Upper lobe of left lung (tissue), 6 donors: ENCODE data around the gene RALGDS. TPM values are rescaled to one million over a fixed set of nuclear protein-coding genes. Genes with fewer than 3 reads are reported as not detected.

ENCODE experiments used
- ATAC-seq, 2 donors: fragments of 200-7000 bp; cut with Tn5 transposase; one replicate each; pipeline ENCODE4 v1.9.1; 2022; ENCODE audit warnings: mild to moderate bottlenecking in 2 of 2, moderate library complexity in 2 of 2; ENCODE audit not compliant: low FRiP score in 2 of 2
- DNase-seq, 2 donors: peaks; one replicate each; pipeline ENCODE4 v3.0.0-alpha.2; 2019 to 2020
- H3K27ac ChIP-seq, 4 donors: fragments of 200-600 bp; sonication (generic); one replicate each; pipeline ENCODE4 v1.5.1; 2016 to 2019
- H3K27me3 ChIP-seq, 4 donors: fragments of 200-600 bp; sonication (generic); one replicate each; pipeline ENCODE4 v1.5.1; 2017 to 2019
- H3K36me3 ChIP-seq, 4 donors: fragments of 200-600 bp; sonication (generic); one replicate each; pipeline ENCODE4 v1.5.1; 2016 to 2019
- H3K4me1 ChIP-seq, 4 donors: fragments of 200-600 bp; sonication (generic); one replicate each; pipeline ENCODE4 v1.5.1; 2018 to 2019
- H3K4me3 ChIP-seq, 4 donors: fragments of 200-600 bp; sonication (generic); one replicate each; pipeline ENCODE4 v1.5.1; 2017 to 2019; ENCODE audit warnings: mild to moderate bottlenecking in 2 of 4, moderate library complexity in 1 of 4
- H3K9me3 ChIP-seq, 4 donors: fragments of 200-600 bp; sonication (generic); one replicate each; pipeline ENCODE4 v1.5.1; 2018 to 2019
- CTCF ChIP-seq, 6 experiments: fragments of 450-650 bp in 4 of 6; fragments of 200-600 bp in 2 of 6; sonication (generic) in 2 of 6; IDR thresholded peaks; one replicate each; pipeline ENCODE4 v1.5.1; 2016 to 2019; ENCODE audit warnings: antibody characterized with exemption in 6 of 6
- EP300 ChIP-seq, 4 donors: sonication (generic); formaldehyde crosslinking; IDR thresholded peaks; one replicate each; pipeline ENCODE4 v1.5.1; 2017; ENCODE audit warnings: antibody characterized with exemption in 4 of 4, control low read depth in 2 of 4
- POLR2A ChIP-seq, 4 donors: fragments of 450-650 bp; IDR thresholded peaks; one replicate each; pipeline ENCODE4 v1.5.1; 2016 to 2017; ENCODE audit warnings: antibody characterized with exemption in 4 of 4, mild to moderate bottlenecking in 2 of 4
- POLR2AphosphoS5 ChIP-seq, 2 donors: sonication (generic); formaldehyde crosslinking; IDR thresholded peaks; one replicate each; pipeline ENCODE4 v1.5.1; 2017; ENCODE audit warnings: antibody characterized with exemption in 2 of 2
- WGBS, 2 donors: methylation state at CpG; one replicate each; pipeline ENCODE4 v1.1.5; 2017 to 2018; 5-methylcytosine and 5-hydroxymethylcytosine counted together
- total RNA-seq, 6 donors: library from RNA; depleted of rRNA in 4 of 6; stranded (reverse); fragments of >200 nt in 4 of 6; gene quantifications; one replicate each; pipeline versions ENCODE4 v1.1.0 to v1.2.1, GENCODE V29; 2016 to 2021
- donor health status: DM: no; HTN: no; CAD: no; lungs with moderate emphysema.
- donor health status: DM: no; HTN: yes; CAD: no; lungs with severe emphysema.

RALGDS gene
- total RNA-seq, 6 donors from 2014 or later = 57.1 to 117 (median 88.9) TPM

- H3K27ac ChIP-seq = peak overlapping the region; percentile 86 to 97 (median 92)
- peak; percentile 59 to 97 for DNase-seq
Measured at GRCh38 chr9:133133681-133134387, 12.8 kb upstream of the RALGDS start.

GRCh38 chr9:133132174-133132573, 11.1 kb upstream of the RALGDS start:
- TF ChIP-seq EP300 (IDR thresholded peaks at IDR 0.05) (no peak), CTCF (IDR thresholded peaks at IDR 0.05) (no peak), POLR2A (IDR thresholded peaks at IDR 0.05) (no peak), POLR2AphosphoS5 (IDR thresholded peaks at IDR 0.05) (no peak)
- ATAC-seq (no peak), DNase-seq (no peak)
- 91 to 98% methylated on average over 11 to 13 of the region's 16 CpGs for WGBS, 2 donors
- H3K27ac ChIP-seq = peak overlapping the region; percentile 73 to 97 (median 88)
- H3K36me3 ChIP-seq = no peaks in the 10 kb centered on the region
- no peaks in the 10 kb centered on the region for H3K27me3 ChIP-seq
- H3K4me3 ChIP-seq = no peak overlapping the region
- H3K4me1 ChIP-seq = peaks cover 61 to 69% (median 66%) of the 10 kb centered on the region in 4 donors
- H3K9me3 ChIP-seq = no peaks in the 10 kb centered on the region

More at GRCh38 chr9:133133681-133134387, 12.8 kb upstream of the RALGDS start:
- no peaks in the 10 kb centered on the region for H3K9me3 ChIP-seq
- ATAC-seq = peak; percentile 89 to 95
- TF ChIP-seq POLR2AphosphoS5 (IDR thresholded peaks at IDR 0.05) (peak; percentile 97 to 98), CTCF (IDR thresholded peaks at IDR 0.05) (peak in 1 of 6 experiments; percentile 12), POLR2A (IDR thresholded peaks at IDR 0.05) (peak in 2 of 4 donors; percentile 29 to 56), EP300 (IDR thresholded peaks at IDR 0.05) (peak; percentile 21 to 97 (median 85))
- H3K36me3 ChIP-seq = no peaks in the 10 kb centered on the region
- H3K4me3 ChIP-seq = no peak overlapping the region
- 33 to 49% methylated on average over 7 to 17 of the region's 21 CpGs for WGBS, 2 donors
- peaks cover 58 to 69% (median 64%) of the 10 kb centered on the region in 4 donors for H3K4me1 ChIP-seq
- no peaks in the 10 kb centered on the region for H3K27me3 ChIP-seq

- H3K27ac ChIP-seq = peak overlapping the region; percentile 59 to 97 (median 80)
- no peak for TF ChIP-seq POLR2A (IDR thresholded peaks at IDR 0.05)
- no peak for TF ChIP-seq EP300 (IDR thresholded peaks at IDR 0.05)
- TF ChIP-seq CTCF (IDR thresholded peaks at IDR 0.05) = no peak
- TF ChIP-seq POLR2AphosphoS5 (IDR thresholded peaks at IDR 0.05) = no peak
- no peaks in the 10 kb centered on the region for H3K36me3 ChIP-seq
- no peak overlapping the region for H3K4me3 ChIP-seq
- no peaks in the 10 kb centered on the region for H3K9me3 ChIP-seq
- peaks cover 61 to 73% (median 66%) of the 10 kb centered on the region in 4 donors for H3K4me1 ChIP-seq
- no peaks in the 10 kb centered on the region for H3K27me3 ChIP-seq
- ATAC-seq = no peak
- no peak for DNase-seq
- WGBS, 2 donors = 88 to 95% methylated on average over 5 of the region's 5 CpGs
Measured at GRCh38 chr9:133131506-133131905, 10.5 kb upstream of the RALGDS start.

GRCh38 chr9:133130685-133131244, 9.7 kb upstream of the RALGDS start:
- Histone ChIP-seq H3K27me3 (no peaks in the 10 kb centered on the region), H3K36me3 (no peaks in the 10 kb centered on the region), H3K27ac (peak overlapping the region; percentile 24 to 97 (median 66)), H3K4me3 (peak overlapping the region in 2 of 4 donors; percentile 26 to 30), H3K9me3 (no peaks in the 10 kb centered on the region), H3K4me1 (peaks cover 63 to 74% (median 68%) of the 10 kb centered on the region in 4 donors)
- WGBS, 2 donors = 78 to 80% methylated on average over 5 to 10 of the region's 10 CpGs
- DNase-seq = peak in 1 of 2 donors; percentile 85
- ATAC-seq = no peak
- TF ChIP-seq CTCF (IDR thresholded peaks at IDR 0.05) = no peak
- TF ChIP-seq POLR2AphosphoS5 (IDR thresholded peaks at IDR 0.05) = no peak
- no peak for TF ChIP-seq POLR2A (IDR thresholded peaks at IDR 0.05)
- no peak for TF ChIP-seq EP300 (IDR thresholded peaks at IDR 0.05)
